Nephron progenitor cell (in vitro differentiated cells): ENCODE results near the gene ZBTB34.

Experiments
- DNase-seq: peaks from one replicate; pipeline ENCODE4 v3.0.0; 2021
- H3K27ac Mint-ChIP-seq: 2 replicates; pipeline ENCODE4 v1.8.0; 2021; ENCODE audit warnings: mild to moderate bottlenecking, moderate library complexity, mixed read lengths
- H3K27me3 Mint-ChIP-seq: 2 replicates; pipeline ENCODE4 v1.8.0; 2021; ENCODE audit warnings: mild to moderate bottlenecking, low read depth, mixed read lengths; ENCODE audit not compliant: poor library complexity
- H3K36me3 Mint-ChIP-seq: 2 replicates; pipeline ENCODE4 v1.8.0; 2021; ENCODE audit warnings: low read depth, mixed read lengths
- H3K4me1 Mint-ChIP-seq: 2 replicates; pipeline ENCODE4 v1.8.0; 2021; ENCODE audit warnings: mixed read lengths
- H3K4me3 Mint-ChIP-seq: 2 replicates; pipeline ENCODE4 v1.8.0; 2021; ENCODE audit warnings: mild to moderate bottlenecking, moderate library complexity, mixed read lengths
- H3K9me3 Mint-ChIP-seq: 2 replicates; pipeline ENCODE4 v1.8.0; 2021; ENCODE audit warnings: mild to moderate bottlenecking, moderate library complexity, mixed read lengths
- TF ChIP-seq, protein P1 (sequence below): fragments of 200-600 bp; sonication (generic); IDR thresholded peaks from 2 replicates; pipeline ENCODE4 v1.5.0; 2021; ENCODE audit warnings: antibody characterized with exemption

ZBTB34 gene

DNA sequence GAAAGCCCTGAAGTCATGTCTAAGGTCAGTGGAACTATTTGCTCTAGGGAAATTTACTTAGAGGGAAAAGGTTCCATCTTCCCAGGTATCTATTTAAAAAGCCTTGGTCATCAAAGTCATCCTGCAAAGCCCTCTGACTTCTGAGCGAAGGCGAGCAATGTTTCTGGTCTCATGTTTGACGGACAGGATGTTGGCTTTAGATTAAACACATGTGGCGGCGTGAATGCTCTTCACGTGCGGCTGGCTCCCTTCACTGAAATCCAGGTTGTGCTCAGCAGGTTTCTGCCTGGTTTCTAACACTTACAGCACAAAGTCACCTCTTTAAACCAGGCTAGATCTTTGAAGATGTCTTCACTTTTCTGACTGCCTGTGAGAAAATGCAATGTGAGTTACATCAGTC is 5.7 kb upstream of the ZBTB34 start:
- Mint-ChIP-seq H3K27ac (no peak overlapping the region), H3K9me3 (peaks cover 3% of the 10 kb centered on the region), H3K4me3 (no peak overlapping the region), H3K27me3 (peaks cover 70% of the 10 kb centered on the region), H3K36me3 (no peaks in the 10 kb centered on the region), H3K4me1 (peaks cover 12% of the 10 kb centered on the region)
- TF ChIP-seq, protein P1, sequence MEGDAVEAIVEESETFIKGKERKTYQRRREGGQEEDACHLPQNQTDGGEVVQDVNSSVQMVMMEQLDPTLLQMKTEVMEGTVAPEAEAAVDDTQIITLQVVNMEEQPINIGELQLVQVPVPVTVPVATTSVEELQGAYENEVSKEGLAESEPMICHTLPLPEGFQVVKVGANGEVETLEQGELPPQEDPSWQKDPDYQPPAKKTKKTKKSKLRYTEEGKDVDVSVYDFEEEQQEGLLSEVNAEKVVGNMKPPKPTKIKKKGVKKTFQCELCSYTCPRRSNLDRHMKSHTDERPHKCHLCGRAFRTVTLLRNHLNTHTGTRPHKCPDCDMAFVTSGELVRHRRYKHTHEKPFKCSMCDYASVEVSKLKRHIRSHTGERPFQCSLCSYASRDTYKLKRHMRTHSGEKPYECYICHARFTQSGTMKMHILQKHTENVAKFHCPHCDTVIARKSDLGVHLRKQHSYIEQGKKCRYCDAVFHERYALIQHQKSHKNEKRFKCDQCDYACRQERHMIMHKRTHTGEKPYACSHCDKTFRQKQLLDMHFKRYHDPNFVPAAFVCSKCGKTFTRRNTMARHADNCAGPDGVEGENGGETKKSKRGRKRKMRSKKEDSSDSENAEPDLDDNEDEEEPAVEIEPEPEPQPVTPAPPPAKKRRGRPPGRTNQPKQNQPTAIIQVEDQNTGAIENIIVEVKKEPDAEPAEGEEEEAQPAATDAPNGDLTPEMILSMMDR: no peak
- DNase-seq: no peak

DNA sequence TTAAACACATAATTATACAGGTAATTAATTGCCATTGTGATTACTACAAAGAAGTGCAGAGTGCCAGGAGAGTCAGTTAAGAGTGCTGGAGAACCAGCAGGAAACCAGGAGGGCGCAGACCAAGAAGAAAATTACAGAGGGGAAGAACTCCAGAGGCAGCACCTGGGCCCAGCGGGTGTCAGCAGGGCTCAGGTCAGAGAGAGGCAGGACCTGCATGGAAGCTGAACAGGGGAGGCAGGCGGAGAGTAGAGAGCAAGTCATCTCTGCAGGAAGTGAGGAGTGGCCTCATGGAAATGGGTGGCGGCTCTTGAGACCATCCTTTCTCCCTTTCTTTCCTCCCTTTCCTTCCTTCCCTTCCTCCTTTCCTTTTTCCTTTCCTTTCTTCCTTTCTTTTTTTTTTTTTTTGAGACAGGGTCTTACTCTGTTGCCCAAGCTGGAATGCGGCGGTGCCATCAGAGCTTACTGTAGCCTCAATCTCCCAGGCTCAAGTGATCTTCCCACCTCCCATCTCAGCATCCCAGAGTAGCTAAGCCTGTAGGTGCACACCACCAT is 4.0 kb upstream of the ZBTB34 start:
- DNase-seq: no peak
- TF ChIP-seq, protein P1: no peak
- Mint-ChIP-seq H3K4me1 (peaks cover 10% of the 10 kb centered on the region), H3K27me3 (peaks cover 71% of the 10 kb centered on the region), H3K9me3 (no peaks in the 10 kb centered on the region), H3K4me3 (no peak overlapping the region), H3K27ac (no peak overlapping the region), H3K36me3 (no peaks in the 10 kb centered on the region)

DNA sequence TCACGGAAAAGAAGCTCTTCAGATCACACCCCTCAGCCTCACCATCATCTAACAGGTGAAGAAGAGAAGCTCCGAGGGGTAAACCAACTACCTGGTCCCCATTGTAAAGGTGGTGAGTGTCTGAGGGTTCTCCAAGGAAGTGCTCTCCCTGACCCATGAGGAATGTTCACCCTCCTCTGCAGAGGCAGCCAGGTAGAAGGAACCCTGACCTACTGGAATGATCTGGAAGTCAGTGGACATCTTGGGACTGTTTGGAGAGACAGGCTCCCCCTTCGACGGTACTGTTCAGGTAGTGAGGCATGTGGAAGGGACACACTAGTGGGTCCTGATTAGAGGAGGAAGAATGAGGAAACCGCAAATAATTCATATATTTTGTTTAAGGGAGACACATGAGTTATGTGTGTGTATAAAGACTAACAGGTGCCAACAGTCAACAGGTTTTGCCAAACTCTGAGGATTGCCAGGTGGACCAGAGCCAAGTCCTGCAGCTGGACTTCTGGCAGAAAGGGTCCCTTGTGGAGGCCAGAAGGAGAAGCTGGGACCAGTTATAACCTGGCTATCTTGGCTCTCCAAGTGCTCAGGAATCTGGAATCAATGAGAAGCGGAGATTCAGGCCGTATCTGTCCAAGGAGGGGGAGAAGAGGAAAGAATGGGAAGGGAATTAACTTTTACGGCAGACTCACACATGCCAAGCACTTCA is 3.0 kb upstream of the ZBTB34 start:
- TF ChIP-seq, protein P1: no peak
- Mint-ChIP-seq H3K27ac (no peak overlapping the region), H3K4me3 (no peak overlapping the region), H3K27me3 (peaks cover 65% of the 10 kb centered on the region), H3K9me3 (no peaks in the 10 kb centered on the region), H3K36me3 (no peaks in the 10 kb centered on the region), H3K4me1 (peaks cover 21% of the 10 kb centered on the region)
- DNase-seq: no peak

DNA sequence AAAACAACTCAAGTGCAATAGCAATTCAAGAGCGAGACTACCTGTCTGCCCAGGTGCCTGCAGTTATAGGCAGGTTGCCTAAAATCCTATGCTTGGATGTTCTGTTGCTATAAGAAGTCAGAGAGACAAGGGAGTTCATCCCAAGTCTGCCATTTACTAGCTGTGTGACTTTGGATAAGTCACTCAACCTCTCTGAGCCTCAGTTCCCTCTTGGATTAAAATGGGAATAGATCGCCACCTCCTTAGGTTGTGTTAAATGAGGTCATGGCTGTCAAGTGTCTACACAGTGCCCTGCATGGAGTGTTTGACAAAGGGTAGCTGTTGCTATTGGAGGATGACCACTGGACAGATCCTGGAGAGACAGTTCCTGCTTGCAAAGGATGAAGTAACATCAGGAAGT is 1.3 kb upstream of the ZBTB34 start:
- Mint-ChIP-seq H3K27ac (no peak overlapping the region), H3K4me3 (peak overlapping the region; percentile 83), H3K36me3 (no peaks in the 10 kb centered on the region), H3K4me1 (peaks cover 31% of the 10 kb centered on the region), H3K9me3 (no peaks in the 10 kb centered on the region), H3K27me3 (peaks cover 53% of the 10 kb centered on the region)
- TF ChIP-seq, protein P1: no peak
- no peak for DNase-seq

DNA sequence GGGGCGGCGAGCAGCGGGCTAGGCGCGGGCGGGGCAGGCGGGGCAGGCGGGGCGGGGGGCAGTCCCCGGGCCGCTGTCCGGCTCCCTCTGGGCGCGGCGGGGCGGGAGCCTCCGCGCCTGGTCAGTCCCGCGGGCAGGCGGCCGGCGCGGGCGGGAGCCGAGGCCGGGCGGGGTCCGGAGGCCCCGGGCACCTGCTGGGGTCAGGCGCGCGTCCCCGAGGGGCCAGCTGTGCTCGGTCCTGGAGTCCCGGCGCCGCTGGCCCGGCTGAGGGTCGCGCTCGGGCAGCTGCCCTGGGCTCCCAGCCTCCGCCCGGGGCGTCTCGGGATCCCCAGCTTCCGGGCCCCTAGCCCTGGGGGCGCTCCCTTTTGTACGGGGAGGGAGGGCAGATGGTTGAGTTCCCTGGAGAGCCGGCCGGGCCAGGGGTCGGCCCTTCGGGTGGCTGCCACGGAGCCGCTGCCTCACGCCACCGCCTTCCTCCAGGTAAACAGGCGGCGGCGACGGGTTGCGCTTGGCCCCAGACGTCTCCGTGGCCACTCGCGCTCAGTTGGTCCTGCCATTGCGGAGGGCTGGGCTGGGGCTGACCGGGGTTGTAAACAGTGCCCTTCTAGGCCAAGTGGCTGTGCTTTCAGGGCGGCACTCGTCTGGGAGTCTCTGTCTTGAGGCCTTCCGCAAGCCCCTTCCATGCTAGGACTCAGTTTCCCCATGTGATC is 473 bp downstream of the ZBTB34 start:
- Mint-ChIP-seq H3K4me3 (peak overlapping the region; percentile 87), H3K27ac (peak overlapping the region; percentile 32), H3K36me3 (peaks cover 6% of the 10 kb centered on the region), H3K4me1 (peaks cover 31% of the 10 kb centered on the region), H3K27me3 (peaks cover 41% of the 10 kb centered on the region), H3K9me3 (no peaks in the 10 kb centered on the region)
- TF ChIP-seq, protein P1: no peak
- DNase-seq: peak; percentile 54
